Measurements from ENCODE around the gene CLDN15. TPM values are rescaled to one million over a fixed set of nuclear protein-coding genes. Genes with fewer than 3 reads are reported as not detected.
"Not testable (repeated sequence)": the region's sequence is repeated elsewhere in the genome, so short reads cannot be mapped to it uniquely, and the experiment has no call there.

Gene CLDN15, protein sequence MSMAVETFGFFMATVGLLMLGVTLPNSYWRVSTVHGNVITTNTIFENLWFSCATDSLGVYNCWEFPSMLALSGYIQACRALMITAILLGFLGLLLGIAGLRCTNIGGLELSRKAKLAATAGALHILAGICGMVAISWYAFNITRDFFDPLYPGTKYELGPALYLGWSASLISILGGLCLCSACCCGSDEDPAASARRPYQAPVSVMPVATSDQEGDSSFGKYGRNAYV
- total RNA-seq = 10 to 100 TPM; 19.6 to 21.2 TPM

DNA sequence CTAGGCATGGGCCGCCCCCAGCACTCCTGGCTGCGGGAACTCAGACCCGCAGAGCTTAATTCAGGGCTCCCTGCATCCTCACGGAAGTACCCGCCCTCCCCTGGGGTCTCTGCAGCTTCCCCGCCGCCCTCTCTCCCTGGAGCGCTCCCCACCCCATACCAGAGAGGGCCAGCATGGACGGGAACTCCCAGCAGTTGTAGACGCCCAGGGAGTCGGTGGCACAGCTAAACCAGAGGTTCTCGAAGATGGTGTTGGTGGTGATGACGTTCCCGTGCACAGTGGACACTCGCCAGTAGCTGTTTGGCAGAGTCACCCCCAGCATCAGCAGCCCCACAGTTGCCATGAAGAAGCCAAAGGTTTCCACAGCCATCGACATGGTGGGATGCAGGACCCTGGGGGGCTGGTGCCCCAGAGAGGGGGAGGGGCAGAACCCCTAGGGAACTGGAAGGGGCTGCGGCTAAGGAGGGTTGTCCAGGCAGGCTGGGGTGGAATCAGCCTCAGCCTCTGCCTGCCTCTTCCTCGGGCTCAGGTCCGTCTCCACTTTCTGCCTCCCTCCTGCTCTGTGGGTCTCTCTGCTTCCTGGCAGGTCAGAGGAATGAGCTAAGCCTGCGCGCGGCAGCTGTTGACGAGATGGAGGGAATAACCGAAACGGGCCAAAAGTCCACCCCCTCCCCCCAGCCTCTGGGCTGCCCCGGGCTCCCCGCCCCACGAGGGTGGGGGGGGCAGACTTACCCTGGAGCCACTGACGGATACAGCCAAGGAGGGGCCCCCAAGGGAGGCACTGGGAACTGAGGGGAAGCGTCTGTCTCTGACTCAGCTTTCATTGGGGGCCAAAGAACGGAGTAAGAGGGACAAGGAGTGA, at the start of gene CLDN15:
Gene CLDN15, minus strand, starts transcription at position 597 of the 862 bp plus-strand sequence. Its CDS starts 221 bp downstream, at position 376.
- ChIA-PET CTCF (interaction anchor here (1.3 to 3.7 kb wide), 2 partner anchors 7 to 12 kb away, joined by 3 to 19 read pairs; partner anchors contain the start of gene FIS1), POLR2A (no interaction called here)
- Mint-ChIP-seq H3K4me3 (no peak within 1 kb of the TSS), H3K4me1 (ENCODE audit: low read depth) (peaks cover 5% of the 10 kb centered on the region), H3K36me3 (ENCODE audit: low read depth) (peaks cover 4% of the 10 kb centered on the region), H3K27me3 (ENCODE audit: low read depth) (no peaks in the 10 kb centered on the region), H3K27ac (no peak within 1 kb of the TSS), H3K9me3 (ENCODE audit: insufficient read depth) (no peaks in the 10 kb centered on the region)
- no peak for DNase-seq
- no peak for ATAC-seq

DNA sequence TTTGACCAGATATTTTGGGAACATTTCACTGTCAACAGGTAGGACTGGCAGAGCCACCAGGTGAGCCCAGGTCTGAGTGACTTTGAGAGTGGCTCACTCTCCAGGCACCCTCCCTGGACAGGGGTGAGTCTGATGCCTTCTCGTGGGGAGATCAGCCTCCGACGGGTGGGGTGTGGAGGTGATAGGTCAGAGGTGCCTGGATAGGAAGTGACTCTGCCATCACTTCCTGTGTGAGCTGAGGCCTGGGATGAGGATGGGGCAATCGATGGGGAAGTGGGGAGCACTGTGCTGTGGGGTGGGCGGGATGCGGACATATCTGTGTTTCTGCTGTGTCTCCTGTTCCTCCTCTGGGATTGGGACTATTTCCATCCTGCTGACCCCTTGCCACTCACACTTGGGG, 49.4 kb upstream of the CLDN15 start:
- H3K27ac Mint-ChIP-seq = no peak overlapping the region
- H3K36me3 Mint-ChIP-seq (ENCODE audit: low read depth) = no peaks in the 10 kb centered on the region

DNA sequence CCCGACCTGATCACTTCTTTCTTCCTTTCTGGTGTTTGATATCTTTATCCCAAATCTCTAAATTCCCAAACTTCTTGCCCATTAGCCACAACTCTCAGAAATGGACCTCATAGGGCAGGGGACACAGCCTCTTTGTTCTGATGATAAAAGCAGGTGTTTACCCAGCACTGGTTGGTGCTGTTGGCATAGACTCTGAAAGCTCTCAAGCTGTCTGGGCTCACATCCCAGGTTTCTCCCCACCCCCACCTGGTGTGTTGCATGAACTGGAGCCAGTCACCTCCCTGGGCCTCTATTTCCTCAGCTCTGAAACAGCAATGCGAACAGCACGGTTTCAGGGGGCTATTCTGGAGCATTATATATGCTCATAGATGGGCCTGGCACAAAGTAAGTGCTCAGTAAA, 48.3 kb upstream of the CLDN15 start:
- CTCF ChIA-PET = interaction anchor here (1.6 to 2.5 kb wide), 2 partner anchors 93 to 142 kb away, joined by 5 to 7 read pairs; no protein-coding TSS in a partner anchor
- DNase-seq; H3K36me3 Mint-ChIP-seq (ENCODE audit: low read depth); H3K27ac Mint-ChIP-seq; ATAC-seq; POLR2A ChIA-PET; H3K4me3 Mint-ChIP-seq; H3K9me3 Mint-ChIP-seq (ENCODE audit: insufficient read depth); H3K27me3 Mint-ChIP-seq (ENCODE audit: low read depth): not testable (repeated sequence)
- peaks cover 24% of the 10 kb centered on the region for H3K4me1 Mint-ChIP-seq (ENCODE audit: low read depth)

More for the DNA sequence above, 49.4 kb upstream of the CLDN15 start:
- DNase-seq (no peak), ATAC-seq (no peak)
- POLR2A ChIA-PET = no interaction called here
- CTCF ChIA-PET = no interaction called here
- peaks cover 24% of the 10 kb centered on the region for H3K4me1 Mint-ChIP-seq (ENCODE audit: low read depth)
- peaks cover 7% of the 10 kb centered on the region for H3K27me3 Mint-ChIP-seq (ENCODE audit: low read depth)
- H3K9me3 Mint-ChIP-seq (ENCODE audit: insufficient read depth) = no peaks in the 10 kb centered on the region
- no peak overlapping the region for H3K4me3 Mint-ChIP-seq

DNA sequence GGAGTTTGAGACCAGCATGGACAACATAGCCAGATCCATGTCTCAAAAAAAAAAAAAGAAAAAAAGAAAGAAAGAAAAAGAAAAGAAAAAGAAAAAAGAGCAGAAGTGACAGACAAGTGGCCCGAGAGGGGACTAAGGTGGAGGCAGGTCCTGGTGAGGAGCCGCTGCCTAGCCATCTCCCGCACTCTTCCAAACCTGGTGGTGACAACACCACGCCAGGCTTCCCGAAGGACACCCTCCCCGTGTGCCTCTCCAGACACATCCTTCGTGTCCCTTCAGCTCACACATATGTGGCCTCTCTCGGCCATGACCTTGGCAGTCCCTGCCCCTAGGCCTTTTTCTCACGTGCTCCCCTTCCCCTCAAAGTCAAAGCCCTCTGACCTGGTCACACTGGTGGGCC, 47.6 kb upstream of the CLDN15 start:
- Mint-ChIP-seq H3K9me3 (ENCODE audit: insufficient read depth) (no peaks in the 10 kb centered on the region), H3K36me3 (ENCODE audit: low read depth) (no peaks in the 10 kb centered on the region), H3K4me1 (ENCODE audit: low read depth) (peaks cover 20% of the 10 kb centered on the region), H3K4me3 (no peak overlapping the region), H3K27ac (no peak overlapping the region), H3K27me3 (ENCODE audit: low read depth) (peaks cover 8% of the 10 kb centered on the region)
- no peak for ATAC-seq
- CTCF ChIA-PET = interaction anchor here (1.6 to 2.5 kb wide), 2 partner anchors 92 to 141 kb away, joined by 5 to 7 read pairs; no protein-coding TSS in a partner anchor
- POLR2A ChIA-PET = no interaction called here
- DNase-seq = no peak

- H3K9me3 Mint-ChIP-seq (ENCODE audit: insufficient read depth); DNase-seq; H3K27ac Mint-ChIP-seq; H3K4me3 Mint-ChIP-seq; H3K27me3 Mint-ChIP-seq (ENCODE audit: low read depth); POLR2A ChIA-PET; H3K4me1 Mint-ChIP-seq (ENCODE audit: low read depth); ATAC-seq; H3K36me3 Mint-ChIP-seq (ENCODE audit: low read depth): not testable (repeated sequence)
- CTCF ChIA-PET = interaction anchor here (1.0 to 5.6 kb wide), 2 partner anchors 11 to 88 kb away, joined by 3 to 48 read pairs; no protein-coding TSS in a partner anchor
Observed at GRCh38 chr7:101280912-101281311, 43.3 kb upstream of the CLDN15 start.

GRCh38 chr7:101278461-101279292, 41.1 kb upstream of the CLDN15 start:
- Mint-ChIP-seq H3K27me3 (ENCODE audit: low read depth) (peaks cover 4% of the 10 kb centered on the region), H3K9me3 (ENCODE audit: insufficient read depth) (no peaks in the 10 kb centered on the region), H3K27ac (no peak overlapping the region), H3K4me3 (no peak overlapping the region), H3K4me1 (ENCODE audit: low read depth) (peaks cover 6% of the 10 kb centered on the region), H3K36me3 (ENCODE audit: low read depth) (no peaks in the 10 kb centered on the region)
- ChIA-PET CTCF (interaction anchor here (1.1 to 5.6 kb wide), 2 partner anchors 14 to 135 kb away, joined by 3 to 48 read pairs; no protein-coding TSS in a partner anchor), POLR2A (no interaction called here)
- ATAC-seq (no peak), DNase-seq (no peak)

DNA sequence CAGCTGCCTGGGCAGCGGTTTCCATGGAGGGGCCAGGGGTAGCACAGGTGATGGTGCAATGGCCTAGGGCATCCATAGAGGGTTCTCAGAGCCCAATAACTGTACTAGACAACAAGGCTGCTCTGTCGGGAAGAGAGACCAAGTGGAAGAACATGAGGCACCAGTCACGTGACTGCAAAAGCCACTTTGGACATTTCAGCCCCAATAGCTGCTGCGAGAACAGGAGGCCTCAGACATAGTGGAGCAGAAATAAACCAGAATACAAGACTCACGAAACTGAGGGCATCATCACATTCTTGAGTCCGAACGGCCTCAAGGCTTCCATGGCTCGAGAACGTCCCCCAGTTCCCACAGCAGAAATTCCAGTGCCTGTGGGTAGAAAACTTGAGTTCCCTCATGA, 39.6 kb upstream of the CLDN15 start:
- DNase-seq (no peak), ATAC-seq (no peak)
- H3K36me3 Mint-ChIP-seq (ENCODE audit: low read depth) = no peaks in the 10 kb centered on the region
- H3K27ac Mint-ChIP-seq = no peak overlapping the region
- POLR2A ChIA-PET = no interaction called here
- CTCF ChIA-PET = no interaction called here
- H3K27me3 Mint-ChIP-seq (ENCODE audit: low read depth) = peaks cover 6% of the 10 kb centered on the region
- no peak overlapping the region for H3K4me3 Mint-ChIP-seq
- H3K4me1 Mint-ChIP-seq (ENCODE audit: low read depth) = no peaks in the 10 kb centered on the region
- H3K9me3 Mint-ChIP-seq (ENCODE audit: insufficient read depth) = no peaks in the 10 kb centered on the region

GRCh38 chr7:101273206-101273605, 35.6 kb upstream of the CLDN15 start:
- H3K4me3 Mint-ChIP-seq = no peak overlapping the region
- no peaks in the 10 kb centered on the region for H3K36me3 Mint-ChIP-seq (ENCODE audit: low read depth)
- ChIA-PET CTCF (interaction anchor here (1.2 to 1.5 kb wide), 3 partner anchors 10 to 19 kb away, joined by 3 to 10 read pairs (median 3); no protein-coding TSS in a partner anchor), POLR2A (no interaction called here)
- ATAC-seq (no peak), DNase-seq (no peak)
- no peaks in the 10 kb centered on the region for H3K9me3 Mint-ChIP-seq (ENCODE audit: insufficient read depth)
- no peak overlapping the region for H3K27ac Mint-ChIP-seq
- H3K27me3 Mint-ChIP-seq (ENCODE audit: low read depth) = peaks cover 3% of the 10 kb centered on the region
- no peaks in the 10 kb centered on the region for H3K4me1 Mint-ChIP-seq (ENCODE audit: low read depth)

DNA sequence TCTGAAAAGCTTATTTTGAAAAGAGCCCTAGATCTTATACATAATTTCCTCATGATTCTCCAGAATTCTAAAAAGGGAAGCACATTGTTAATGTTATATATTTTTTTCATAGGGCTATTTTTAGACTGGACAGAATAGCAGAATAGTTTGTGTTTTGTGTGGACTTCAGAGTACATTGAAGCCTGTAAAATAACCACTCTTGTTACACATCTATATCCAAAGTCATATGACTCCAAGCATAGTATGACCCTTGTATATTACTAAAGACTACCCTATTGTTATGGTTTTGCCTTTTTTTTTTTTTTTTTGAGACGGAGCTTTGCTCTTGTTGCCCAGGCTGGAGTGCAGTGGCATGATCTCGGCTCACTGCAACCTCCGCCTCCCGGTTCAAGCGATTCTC, 33.4 kb upstream of the CLDN15 start:
- Mint-ChIP-seq H3K9me3 (ENCODE audit: insufficient read depth) (no peaks in the 10 kb centered on the region), H3K27ac (no peak overlapping the region), H3K4me1 (ENCODE audit: low read depth) (no peaks in the 10 kb centered on the region), H3K36me3 (ENCODE audit: low read depth) (no peaks in the 10 kb centered on the region), H3K4me3 (no peak overlapping the region), H3K27me3 (ENCODE audit: low read depth) (peaks cover 3% of the 10 kb centered on the region)
- ATAC-seq (no peak), DNase-seq (no peak)
- ChIA-PET CTCF (no interaction called here), POLR2A (no interaction called here)

GRCh38 chr7:101269664-101270063, 32.1 kb upstream of the CLDN15 start:
- H3K27me3 Mint-ChIP-seq (ENCODE audit: low read depth) = peaks cover 3% of the 10 kb centered on the region
- no peaks in the 10 kb centered on the region for H3K36me3 Mint-ChIP-seq (ENCODE audit: low read depth)
- no peak overlapping the region for H3K4me3 Mint-ChIP-seq
- DNase-seq = no peak
- ATAC-seq = no peak
- no peak overlapping the region for H3K27ac Mint-ChIP-seq
- ChIA-PET POLR2A (no interaction called here), CTCF (no interaction called here)
- H3K4me1 Mint-ChIP-seq (ENCODE audit: low read depth) = no peaks in the 10 kb centered on the region
- no peaks in the 10 kb centered on the region for H3K9me3 Mint-ChIP-seq (ENCODE audit: insufficient read depth)

GRCh38 chr7:101265622-101266516, 28.3 kb upstream of the CLDN15 start:
- Mint-ChIP-seq H3K27me3 (ENCODE audit: low read depth) (peaks cover 5% of the 10 kb centered on the region), H3K4me3 (no peak overlapping the region), H3K27ac (no peak overlapping the region), H3K4me1 (ENCODE audit: low read depth) (no peaks in the 10 kb centered on the region), H3K9me3 (ENCODE audit: insufficient read depth) (no peaks in the 10 kb centered on the region), H3K36me3 (ENCODE audit: low read depth) (no peaks in the 10 kb centered on the region)
- ATAC-seq = no peak
- DNase-seq = no peak
- POLR2A ChIA-PET = interaction anchor here (0.6 kb wide), 1 partner anchor 200 kb away, joined by 3 read pairs; no protein-coding TSS in a partner anchor
- CTCF ChIA-PET = no interaction called here

All from activated CD8-positive, alpha-beta T cell treated with anti-CD3 and anti-CD28 coated beads, Interleukin-2, amount 10 ng/mL, durations not matched to agents 7 days and 5 days (primary cell).